ENCODE measurements around the gene MAML2. TPM values are rescaled to one million over a fixed set of nuclear protein-coding genes. Genes with fewer than 3 reads are reported as not detected.

The MAML2 gene
- total RNA-seq, 4 donors from 2014 or later = 34.2 to 49.8 (median 44.4) TPM

DNA sequence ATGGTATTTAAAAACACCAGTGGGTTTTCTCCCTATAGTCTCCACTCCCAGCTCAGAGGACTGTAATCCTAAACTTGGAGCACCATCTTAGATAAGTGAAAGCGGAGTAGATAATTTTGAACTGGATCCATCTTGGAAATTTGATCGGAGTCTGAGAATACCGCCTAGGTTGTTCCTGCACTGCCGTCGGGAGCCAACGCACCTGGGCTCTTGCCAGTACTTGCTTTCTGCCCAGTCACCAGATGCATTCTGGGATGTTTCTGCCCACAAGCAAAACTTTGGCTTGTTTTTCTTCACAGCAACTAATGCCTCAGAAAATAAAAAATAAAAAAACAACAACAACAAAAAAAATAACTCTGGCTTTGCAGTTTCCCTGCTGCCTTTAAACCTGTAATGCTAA lies 306.1 kb downstream of the MAML2 start:
- no peak for ATAC-seq (ENCODE audit: low FRiP score)
- TF ChIP-seq, protein P1, sequence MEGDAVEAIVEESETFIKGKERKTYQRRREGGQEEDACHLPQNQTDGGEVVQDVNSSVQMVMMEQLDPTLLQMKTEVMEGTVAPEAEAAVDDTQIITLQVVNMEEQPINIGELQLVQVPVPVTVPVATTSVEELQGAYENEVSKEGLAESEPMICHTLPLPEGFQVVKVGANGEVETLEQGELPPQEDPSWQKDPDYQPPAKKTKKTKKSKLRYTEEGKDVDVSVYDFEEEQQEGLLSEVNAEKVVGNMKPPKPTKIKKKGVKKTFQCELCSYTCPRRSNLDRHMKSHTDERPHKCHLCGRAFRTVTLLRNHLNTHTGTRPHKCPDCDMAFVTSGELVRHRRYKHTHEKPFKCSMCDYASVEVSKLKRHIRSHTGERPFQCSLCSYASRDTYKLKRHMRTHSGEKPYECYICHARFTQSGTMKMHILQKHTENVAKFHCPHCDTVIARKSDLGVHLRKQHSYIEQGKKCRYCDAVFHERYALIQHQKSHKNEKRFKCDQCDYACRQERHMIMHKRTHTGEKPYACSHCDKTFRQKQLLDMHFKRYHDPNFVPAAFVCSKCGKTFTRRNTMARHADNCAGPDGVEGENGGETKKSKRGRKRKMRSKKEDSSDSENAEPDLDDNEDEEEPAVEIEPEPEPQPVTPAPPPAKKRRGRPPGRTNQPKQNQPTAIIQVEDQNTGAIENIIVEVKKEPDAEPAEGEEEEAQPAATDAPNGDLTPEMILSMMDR (IDR thresholded peaks at IDR 0.05) = no peak
- no peak for DNase-seq (ENCODE audit: low spot score)

DNA sequence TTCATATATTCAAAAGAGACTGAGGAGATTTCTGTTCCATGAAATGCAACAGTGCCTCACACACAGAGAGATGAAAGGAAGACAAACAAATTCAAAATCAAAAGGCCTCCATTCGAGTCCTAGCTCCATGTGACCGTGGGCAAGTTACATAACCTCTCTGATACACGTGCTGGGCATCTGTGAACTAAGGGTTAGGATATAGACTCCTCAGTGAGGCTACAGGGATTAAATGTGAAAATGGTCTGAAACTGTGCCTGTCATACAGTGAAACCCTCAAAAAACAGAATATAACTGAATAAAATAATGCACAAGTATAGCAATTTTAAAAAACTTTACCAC lies 307.3 kb downstream of the MAML2 start:
- TF ChIP-seq, protein P1 (IDR thresholded peaks at IDR 0.05) = no peak
- no peak for ATAC-seq (ENCODE audit: low FRiP score)

DNA sequence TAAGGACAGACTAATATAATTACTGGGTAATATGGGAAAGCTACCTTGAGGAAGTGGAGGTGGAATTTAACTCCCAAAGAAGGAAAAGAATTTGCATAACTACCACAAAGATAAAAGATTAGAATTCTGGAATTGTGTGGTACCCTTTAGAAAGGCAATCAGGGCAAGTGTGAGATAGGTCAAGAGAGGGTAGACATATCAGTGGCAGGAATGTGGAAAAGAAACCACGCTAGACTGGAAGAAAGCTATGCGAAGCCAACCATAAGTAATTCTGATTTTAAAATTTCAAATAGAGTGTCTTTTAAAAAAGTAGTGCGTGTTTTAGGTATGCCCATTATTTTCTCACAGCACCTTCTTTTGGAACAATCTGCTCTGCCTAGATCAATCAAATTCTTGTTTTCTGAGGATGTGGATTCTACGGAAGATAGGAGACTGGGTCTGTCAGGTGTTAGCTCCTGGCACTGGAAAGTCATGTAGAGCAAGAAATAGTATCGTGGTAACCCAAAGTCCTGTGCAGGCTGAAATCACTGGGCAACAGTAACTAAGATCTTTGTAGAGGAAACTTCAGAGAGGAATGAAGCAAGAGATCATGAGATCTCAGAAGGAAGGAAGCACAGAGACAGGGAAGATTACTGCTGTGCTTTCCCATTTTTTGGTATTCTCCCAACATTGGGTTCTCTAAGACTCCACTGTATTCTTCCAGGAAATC lies 307.8 kb downstream of the MAML2 start:
- TF ChIP-seq, protein P1 (IDR thresholded peaks at IDR 0.05) = no peak
- ATAC-seq (ENCODE audit: low FRiP score) = no peak
- DNase-seq (ENCODE audit: low spot score) = no peak

More for the DNA sequence above, 307.3 kb downstream of the MAML2 start:
- DNase-seq (ENCODE audit: low spot score) = no peak

DNA sequence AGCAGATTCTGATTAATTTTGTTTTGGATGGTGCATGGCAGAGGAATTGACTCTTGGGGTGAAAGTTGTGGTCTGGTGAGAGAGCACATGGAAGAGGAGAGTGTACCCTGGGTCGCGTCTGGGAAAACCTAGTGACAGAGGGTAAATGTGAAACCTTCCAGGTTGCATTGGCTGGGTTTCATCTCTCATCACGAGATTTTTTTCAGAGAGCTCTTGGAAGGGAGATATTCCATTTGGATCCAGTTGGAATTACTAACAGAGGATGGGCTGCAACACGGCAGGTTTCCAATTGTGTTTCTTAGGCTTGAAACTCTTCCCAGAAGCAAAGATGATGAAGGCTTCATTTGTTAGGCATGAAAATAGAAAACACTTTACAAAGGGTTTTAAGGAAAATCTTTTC lies 309.4 kb downstream of the MAML2 start:
- DNase-seq (ENCODE audit: low spot score) = no peak
- TF ChIP-seq, protein P1 (IDR thresholded peaks at IDR 0.05) = no peak
- ATAC-seq (ENCODE audit: low FRiP score) = no peak

DNA sequence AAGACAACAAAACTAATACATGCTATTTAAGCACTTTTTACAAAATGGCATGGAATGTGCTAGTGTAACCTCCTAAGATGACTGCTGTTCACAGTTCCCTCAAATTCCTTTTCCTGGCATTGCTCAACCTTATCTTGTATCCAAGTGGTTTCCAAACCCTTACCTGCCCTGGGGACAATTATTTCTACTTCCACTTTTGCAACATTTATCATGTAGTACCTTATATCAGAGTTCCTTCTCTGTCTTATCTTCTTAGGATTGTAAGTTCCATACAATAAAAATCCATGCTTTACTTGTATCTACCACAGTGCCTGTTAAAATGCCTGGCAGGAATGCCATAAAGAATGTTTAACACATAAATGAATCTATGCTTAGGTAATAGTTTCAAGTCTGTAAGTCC lies 309.9 kb downstream of the MAML2 start:
- no peak for ATAC-seq (ENCODE audit: low FRiP score)
- TF ChIP-seq, protein P1 (IDR thresholded peaks at IDR 0.05) = no peak
- no peak for DNase-seq (ENCODE audit: low spot score)

DNA sequence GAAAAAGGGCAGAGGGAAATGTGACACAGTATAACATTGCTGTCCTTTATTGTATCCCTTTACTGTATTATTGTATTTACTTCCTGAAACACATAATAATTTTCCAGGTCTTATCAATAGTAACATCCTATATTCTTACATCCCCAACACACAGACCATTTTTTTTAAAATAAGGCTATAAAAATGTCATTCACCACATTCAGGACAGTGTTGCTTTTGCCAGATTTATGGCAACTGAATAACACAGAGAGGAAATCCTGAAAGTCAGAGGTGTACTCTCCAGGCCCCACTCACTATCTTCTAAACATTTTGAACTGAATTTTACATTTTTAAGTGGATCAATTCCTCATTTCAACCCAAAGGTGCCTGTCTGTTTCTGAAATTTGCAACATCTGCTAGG lies 314.2 kb downstream of the MAML2 start:
- TF ChIP-seq, protein P1 (IDR thresholded peaks at IDR 0.05) = no peak
- ATAC-seq (ENCODE audit: low FRiP score) (no peak), DNase-seq (ENCODE audit: low spot score) (no peak)

DNA sequence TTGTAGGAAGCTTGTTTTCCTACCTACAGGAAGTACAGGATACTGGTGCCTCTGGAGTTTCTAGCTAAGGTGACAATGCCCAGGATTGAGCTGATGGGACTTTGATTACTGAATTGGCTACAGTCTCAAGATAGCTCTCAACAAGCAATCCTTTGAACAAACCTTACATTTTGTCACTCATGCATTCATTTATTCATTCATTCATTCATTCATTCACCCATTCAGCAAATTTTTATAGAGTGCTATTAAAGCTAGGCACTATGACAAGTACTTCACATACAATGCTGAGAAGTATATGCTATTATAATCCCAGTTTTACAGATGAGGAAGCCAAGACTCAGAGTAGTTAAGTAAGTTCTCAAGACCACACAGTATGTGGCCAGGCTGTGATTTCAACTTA lies 316.0 kb downstream of the MAML2 start:
- TF ChIP-seq, protein P1 (IDR thresholded peaks at IDR 0.05) = no peak
- ATAC-seq (ENCODE audit: low FRiP score) (no peak), DNase-seq (ENCODE audit: low spot score) (no peak)

All from omental fat pad (tissue), 4 donors.